Stimulated activated CD8-positive, alpha-beta memory T cell treated with anti-CD3 and anti-CD28 coated beads, Interleukin-15, amount 100 ng/mL, for 24 hours (primary cell): ENCODE measurements around the gene SH3GL2.

Experiments used
- DNase-seq: peaks from one replicate; pipeline ENCODE4 v3.0.0-alpha.2; 2020; ENCODE audit warnings: low read depth

SH3GL2 gene

DNA sequence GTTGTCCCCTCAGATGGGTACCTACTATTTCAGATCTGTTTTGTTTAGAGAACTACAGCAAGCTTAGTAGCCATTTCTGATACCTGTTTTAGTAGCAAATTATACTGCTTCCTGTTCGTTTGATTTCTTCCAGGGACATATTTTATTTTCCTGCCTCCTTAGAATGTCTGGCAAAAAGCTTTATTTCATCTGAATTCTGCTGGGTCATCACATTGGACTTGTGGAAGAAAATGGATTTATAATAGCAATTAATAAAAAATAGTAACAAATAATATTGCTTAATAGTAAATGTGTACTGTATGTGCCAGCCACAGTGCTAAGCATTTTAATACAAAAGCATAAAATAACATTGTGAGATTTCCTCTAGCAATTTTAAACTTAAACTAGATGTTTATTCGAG lies 79.4 kb downstream of the SH3GL2 start:
- DNase-seq, result no peak

GRCh38 chr9:17660158-17660557 lies 81.3 kb downstream of the SH3GL2 start:
- no peak for DNase-seq

- DNase-seq, result no peak
Observed at GRCh38 chr9:17665450-17665849, 86.6 kb downstream of the SH3GL2 start.

- DNase-seq, result no peak
Observed at GRCh38 chr9:17669206-17669605, 90.3 kb downstream of the SH3GL2 start.

DNA sequence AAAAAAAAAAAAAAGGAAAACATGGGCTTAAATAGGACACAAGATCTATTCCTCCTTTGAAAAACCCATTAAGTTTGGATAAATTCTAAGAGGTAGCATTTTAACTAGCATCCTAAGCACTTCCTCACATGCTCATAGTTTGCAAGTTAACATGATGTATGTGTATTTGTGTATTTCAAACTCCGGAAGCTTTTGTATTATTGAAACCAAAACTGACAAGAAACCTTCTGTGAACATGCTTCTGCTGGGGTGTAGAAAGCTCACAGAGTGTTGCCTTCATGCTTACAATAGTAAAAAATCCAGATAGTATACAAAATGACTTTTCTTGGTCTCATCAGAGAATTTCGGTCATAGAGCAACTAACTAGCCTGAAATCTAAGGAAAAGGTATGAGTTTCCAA lies 103.8 kb downstream of the SH3GL2 start:
- DNase-seq, result no peak

GRCh38 chr9:17688834-17689233 lies 110.0 kb downstream of the SH3GL2 start:
- DNase-seq, result no peak

DNA sequence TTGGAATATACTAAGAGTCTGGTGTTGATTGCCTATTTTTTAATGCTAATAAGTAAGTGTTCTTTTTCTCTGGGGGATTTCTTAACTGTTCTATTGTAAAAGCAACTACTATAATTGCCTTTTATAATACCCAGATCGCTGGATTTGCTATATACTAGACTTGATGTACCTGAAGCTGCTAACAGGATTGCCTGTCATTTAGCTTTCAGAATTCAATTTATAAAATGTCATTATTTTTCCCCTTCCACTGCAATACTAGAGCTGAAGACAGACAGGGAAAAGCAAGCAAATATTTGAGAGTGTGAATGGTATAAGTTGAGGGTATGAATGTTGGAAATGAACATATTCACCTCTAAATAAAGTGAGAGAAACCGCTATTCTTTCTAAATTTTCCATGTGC lies 115.5 kb downstream of the SH3GL2 start:
- no peak for DNase-seq

GRCh38 chr9:17695482-17695881 lies 116.6 kb downstream of the SH3GL2 start:
- no peak for DNase-seq

DNA sequence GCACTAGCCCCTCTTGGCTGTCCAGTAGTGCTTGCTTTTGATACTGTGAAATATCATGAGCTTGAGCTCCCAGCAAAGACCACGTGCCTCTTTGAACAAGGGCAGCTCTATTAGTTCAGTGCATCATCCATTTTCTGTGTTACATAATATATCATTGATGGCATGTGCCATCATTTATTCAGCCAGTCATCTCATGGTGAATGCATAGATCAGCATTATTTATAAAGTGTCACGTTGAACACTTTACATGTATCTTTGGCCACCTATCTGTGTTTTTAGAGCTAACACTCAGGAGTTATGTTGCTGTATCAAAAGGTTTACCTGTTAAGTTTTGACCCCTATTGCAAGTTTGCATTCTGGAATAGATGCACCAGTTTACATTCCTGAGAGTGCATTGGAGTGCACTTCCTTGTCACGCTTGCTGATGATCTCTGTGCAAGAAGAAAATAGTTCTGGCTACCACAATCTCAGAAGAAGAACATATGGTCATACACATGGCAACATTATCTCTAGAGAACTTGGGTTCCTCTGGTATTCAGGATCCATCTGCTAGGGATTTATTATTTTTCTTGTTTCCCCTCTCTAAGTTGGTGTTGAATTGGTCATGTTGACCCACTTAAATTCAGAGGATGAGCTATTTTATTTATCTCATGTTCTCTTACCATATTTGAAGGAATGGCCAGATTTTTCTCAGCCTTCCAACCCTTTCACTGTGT lies 120.9 kb downstream of the SH3GL2 start:
- no peak for DNase-seq

GRCh38 chr9:17706347-17706746 lies 127.5 kb downstream of the SH3GL2 start:
- DNase-seq, result no peak

DNA sequence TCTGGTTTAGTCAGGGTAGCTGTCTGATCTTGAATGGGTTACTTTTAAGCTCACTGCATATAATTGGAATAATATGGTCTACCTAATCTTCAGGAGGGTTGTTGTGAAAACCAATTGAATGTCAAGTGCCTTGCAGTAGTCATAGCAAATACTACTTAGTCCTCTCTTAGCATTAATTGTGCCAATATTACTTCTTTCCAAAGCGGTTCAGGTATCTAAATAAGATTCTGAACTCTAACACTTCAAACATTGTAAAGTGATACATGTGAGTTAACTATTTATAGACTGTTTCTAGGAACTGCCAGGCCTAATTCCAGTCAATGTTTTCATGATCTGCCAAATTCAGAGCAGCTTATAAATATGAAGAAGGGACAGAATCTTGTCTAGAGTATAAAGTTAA lies 140.2 kb downstream of the SH3GL2 start:
- DNase-seq, result no peak

GRCh38 chr9:17721954-17722353 lies 143.1 kb downstream of the SH3GL2 start:
- DNase-seq, result no peak

GRCh38 chr9:17723656-17724055 lies 144.8 kb downstream of the SH3GL2 start:
- DNase-seq, result no peak

- no peak for DNase-seq
Observed at GRCh38 chr9:17725399-17726010, 146.6 kb downstream of the SH3GL2 start.

- DNase-seq, result no peak
Observed at GRCh38 chr9:17726298-17726697, 147.4 kb downstream of the SH3GL2 start.

DNA sequence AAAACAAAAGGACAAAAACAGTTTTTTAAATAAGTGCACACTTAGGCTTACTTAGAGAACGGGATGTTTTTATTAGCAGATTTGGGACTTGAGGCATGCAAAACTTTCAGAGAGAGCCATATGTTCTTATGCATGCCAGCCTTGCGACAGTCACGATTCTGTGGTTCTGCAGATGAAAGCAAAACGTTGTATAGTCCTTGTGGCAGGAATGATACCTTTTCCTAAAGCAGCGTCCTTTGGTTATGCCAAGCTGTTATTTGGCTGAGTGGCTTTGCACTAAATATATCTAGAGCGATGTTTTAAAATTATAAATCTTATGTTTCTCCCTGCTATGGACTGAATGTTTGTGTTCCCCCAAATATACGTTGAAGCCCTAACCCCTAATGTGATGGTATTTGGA lies 152.0 kb downstream of the SH3GL2 start:
- DNase-seq, result no peak

DNA sequence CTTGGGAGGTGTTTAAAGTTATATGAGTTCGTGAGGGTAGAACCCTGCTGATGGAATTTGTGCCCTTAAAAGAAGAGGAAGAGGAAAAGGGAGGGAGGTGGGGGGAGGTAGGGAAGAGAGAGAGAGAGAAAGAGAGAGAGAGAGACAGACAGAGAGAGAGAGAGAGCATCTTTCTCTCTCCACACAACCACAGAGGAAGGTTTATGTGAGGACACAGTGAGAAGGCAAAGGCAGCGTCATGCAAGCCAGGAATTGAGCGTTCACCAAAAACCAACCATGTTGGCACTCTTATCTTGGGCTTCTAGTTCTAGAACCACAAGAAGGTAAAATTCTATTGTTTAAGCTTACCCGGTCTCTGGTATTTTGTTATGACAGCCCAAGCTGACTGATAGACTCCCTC lies 152.4 kb downstream of the SH3GL2 start:
- no peak for DNase-seq

GRCh38 chr9:17734674-17735073 lies 155.8 kb downstream of the SH3GL2 start:
- DNase-seq, result no peak

GRCh38 chr9:17735859-17736258 lies 157.0 kb downstream of the SH3GL2 start:
- no peak for DNase-seq

DNA sequence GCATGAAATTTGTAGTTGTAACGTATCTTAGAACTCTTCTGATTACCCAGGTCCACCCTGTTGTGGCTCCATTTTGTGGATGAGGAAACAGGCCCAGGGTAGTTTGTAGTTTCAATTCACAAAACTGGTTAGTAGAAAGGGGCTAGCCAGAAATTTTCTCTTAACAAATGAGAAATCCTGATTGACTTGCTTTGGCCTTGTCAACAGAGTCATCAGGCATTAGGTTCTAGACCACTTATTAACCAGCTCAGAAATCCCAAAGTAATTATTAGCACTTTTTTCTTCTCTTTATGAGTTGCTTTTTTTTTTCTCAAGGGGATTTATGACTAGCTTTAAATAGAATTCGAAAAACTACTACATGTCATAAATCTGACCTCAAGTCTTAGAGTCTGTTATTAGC lies 160.2 kb downstream of the SH3GL2 start:
- no peak for DNase-seq

GRCh38 chr9:17739736-17740135 lies 160.9 kb downstream of the SH3GL2 start:
- DNase-seq, result no peak

GRCh38 chr9:17742067-17742466 lies 163.2 kb downstream of the SH3GL2 start:
- no peak for DNase-seq

DNA sequence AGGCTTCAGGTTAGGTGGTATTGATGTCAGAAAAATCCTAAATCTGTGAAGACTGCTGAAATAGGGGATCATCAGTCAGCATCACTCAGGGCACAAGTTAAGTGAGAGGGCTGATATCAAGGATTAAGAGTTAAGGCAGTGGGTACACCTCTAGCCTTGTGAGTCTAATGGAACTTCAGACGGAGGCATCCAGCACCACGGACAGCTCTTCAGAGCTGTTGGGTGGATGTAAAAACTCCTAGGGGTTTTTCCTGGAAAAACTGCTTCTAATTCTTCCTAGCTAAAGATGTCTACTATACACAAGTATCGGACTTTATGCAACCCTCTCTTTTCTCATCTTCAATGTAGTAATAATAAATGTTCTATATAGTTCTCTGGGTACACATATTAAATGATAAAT lies 165.9 kb downstream of the SH3GL2 start:
- DNase-seq, result no peak

DNA sequence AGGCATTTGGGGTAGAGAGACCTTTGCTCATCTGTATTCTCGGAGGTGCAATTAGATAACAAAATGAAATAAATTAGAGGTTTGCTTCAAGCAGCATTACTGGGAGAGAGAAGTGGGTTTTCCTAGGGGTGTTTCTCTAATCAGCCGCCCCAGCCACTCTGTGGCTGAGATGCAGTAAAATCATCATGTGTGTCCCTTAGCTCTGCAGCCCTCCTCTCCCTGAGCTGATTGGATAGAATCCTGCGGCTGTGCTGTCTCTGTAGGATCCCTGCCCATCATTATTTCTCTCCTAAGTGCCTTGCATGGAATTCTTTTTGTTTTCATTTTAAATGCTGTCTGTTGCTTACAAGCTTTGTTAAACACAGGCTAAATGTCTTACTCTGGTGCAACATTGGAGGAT lies 171.4 kb downstream of the SH3GL2 start:
- no peak for DNase-seq
